NCI-H128 (cell line): ENCODE results near the gene TMEM184B.
"Not testable (repeated sequence)": the region's sequence is repeated elsewhere in the genome, so short reads cannot be mapped to it uniquely, and the experiment has no call there.

Source experiments
- DNase-seq: peaks from one replicate; lab custom pipeline; 2025; ENCODE audit not compliant: unreplicated experiment; lab: John Stamatoyannopoulos, UW

Gene TMEM184B

DNA sequence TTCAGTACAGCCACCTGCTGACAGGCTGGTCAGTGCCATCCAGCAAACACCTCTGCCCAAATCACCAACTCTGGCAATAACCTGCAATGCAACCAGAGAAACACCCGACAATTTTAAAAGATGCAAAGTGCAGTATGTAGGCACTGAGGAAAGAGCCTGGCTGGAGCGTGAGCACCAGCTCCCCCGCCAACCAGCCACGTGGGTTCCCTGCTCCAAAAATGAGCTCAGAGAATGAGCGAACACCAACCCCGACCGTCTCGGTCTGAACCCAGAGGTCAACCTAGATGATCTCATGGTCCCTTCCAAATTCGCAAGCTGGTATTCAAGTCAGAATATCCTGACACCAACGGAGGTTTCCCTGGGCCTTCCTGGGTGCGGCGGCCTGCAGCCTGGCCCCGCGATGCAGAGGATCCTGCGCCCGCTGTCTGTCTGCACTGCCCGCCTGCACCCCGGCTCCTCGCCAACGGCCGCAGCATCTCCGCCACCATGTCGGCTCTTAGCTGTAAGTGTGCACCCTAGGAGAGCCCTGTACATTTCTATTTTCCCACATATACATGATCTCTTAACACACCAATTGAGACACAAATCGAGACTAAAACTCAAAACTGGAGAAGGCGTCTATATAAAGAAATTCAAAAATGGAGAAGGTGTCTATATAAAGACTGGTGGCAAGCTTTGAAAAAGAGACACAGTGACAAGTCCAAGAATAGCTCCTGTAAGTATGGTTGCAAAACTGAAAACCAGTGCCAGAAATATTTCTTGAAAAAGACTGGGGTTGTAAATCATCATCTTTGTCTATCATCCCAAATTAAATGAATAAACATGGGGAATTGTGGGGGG, 22.8 kb downstream of the TMEM184B start:
- DNase-seq = no peak

DNA sequence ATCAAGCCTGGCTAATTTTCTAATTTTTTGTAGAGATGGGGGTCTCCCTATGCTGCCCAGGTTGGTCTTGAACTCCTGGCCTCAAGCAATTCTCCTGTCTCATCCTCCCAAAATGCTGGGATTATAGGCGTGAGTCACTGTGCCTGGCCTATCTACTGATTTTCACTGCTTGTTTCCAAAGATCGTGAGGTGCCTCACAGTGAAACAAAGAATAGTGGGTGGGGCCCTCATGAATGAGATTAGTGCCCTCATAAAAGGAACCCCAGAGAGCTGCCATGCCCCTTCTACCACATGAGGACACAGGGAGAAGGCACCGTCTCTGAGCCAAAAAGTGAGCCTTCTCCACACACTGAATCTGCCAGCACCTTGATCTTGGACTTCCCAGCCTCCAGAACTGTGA, 23.5 kb downstream of the TMEM184B start:
- DNase-seq = no peak

DNA sequence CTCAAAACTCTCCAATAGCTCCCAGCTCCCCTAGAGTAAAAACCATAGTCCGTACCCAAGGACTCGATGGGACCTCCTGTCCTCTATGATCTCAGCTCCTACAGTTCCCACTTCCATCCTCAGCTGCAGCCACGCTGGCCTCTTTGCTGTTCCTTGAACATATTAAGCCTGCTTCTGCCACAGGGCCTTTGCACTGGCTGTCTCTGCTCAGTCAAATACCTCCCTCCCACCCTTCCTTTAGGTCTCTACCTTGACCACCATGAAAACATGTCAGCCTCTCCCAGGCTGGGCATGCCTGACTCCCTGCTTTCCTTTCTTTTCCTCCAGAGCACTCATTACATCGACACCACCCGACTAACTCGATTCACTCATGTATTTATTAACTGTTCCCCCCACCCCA, 24.5 kb downstream of the TMEM184B start:
- DNase-seq = no peak

DNA sequence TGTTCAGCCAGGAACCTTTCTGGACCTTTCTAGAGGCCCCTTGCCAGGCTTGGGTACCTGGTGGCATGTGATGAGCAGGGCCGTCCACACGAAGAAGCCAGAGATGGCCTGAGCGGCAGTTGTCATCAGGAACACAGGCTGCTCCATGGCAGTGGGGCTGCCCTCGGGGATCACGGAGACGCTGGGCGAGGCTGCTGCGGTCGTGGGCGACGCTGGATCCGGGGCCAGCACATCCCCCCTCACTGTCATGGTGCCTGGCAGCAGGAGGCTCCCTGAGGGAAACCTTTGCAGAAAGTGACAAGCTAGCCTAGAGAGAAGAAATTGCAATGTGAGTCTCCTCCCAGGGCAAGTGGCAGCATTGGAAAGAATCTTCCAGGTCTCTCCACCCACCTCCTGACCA, 25.1 kb downstream of the TMEM184B start:
- DNase-seq = no peak

DNA sequence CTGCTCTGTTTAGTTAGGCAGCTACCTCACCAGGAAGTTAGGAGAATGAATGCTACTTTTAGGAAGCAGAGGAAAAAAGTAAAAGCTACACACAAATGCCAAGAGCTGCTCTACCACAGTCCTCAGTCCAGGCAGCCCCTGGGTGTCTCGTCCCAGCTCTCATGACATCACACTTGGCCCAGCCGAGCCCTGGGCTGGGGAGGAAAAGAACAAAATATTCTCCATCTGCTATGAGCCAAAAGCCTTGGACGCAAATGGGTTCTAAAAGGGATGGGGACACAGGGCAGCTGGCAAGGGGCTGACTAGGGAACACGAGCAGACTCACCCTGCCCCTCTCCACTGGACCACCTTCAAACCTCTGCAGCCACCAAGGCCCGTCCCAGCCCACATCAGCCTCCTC, 26.1 kb downstream of the TMEM184B start:
- no peak for DNase-seq

DNA sequence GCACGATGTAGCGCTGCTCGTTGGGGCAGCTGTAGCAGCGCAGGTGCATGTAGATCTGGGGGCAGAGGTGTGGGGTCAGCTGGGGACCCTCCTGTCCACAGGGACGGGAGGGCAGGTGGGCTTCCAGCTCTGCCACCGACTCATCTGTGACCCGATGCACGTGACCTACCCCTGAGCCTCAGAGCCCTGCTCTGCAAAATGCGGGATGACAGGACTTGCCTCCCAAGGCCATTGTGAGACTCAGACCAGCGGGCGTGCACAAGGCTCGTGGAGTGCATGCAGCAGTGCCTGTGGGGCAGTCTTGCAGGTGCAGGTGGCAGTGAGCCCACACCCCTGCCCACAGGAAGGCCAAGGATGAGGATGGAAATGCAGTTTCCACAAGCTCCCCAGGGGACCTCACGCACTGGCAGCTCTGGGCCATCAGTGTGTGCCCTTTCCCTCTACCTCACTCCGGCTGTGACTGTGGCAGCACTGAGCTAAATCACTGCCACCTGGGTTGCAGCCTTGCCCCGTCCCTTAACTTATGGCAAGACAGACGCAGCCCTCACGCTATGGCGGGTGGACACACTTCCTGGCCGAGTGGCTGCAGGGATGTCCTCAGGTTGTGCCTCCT, 26.7 kb downstream of the TMEM184B start:
- no peak for DNase-seq

DNA sequence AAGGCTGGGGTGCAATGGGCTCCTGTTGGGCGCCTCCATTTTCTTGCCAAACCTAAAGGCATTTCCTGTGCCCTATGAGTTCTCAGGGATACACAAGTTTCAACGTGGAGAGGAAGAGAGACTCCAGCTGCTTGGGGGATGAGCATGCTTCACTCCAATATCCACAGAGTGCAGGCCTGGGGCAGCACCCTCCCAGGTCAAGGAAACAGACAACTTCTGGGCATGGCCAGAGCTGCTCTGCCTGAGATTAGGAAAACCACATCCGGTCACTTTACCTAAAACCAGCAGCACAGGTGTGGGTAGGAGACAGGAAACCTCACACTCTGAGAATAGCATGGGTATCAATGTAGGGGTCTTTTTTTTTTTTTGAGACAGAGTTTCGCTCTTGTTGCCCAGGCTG, 28.7 kb downstream of the TMEM184B start:
- no peak for DNase-seq

DNA sequence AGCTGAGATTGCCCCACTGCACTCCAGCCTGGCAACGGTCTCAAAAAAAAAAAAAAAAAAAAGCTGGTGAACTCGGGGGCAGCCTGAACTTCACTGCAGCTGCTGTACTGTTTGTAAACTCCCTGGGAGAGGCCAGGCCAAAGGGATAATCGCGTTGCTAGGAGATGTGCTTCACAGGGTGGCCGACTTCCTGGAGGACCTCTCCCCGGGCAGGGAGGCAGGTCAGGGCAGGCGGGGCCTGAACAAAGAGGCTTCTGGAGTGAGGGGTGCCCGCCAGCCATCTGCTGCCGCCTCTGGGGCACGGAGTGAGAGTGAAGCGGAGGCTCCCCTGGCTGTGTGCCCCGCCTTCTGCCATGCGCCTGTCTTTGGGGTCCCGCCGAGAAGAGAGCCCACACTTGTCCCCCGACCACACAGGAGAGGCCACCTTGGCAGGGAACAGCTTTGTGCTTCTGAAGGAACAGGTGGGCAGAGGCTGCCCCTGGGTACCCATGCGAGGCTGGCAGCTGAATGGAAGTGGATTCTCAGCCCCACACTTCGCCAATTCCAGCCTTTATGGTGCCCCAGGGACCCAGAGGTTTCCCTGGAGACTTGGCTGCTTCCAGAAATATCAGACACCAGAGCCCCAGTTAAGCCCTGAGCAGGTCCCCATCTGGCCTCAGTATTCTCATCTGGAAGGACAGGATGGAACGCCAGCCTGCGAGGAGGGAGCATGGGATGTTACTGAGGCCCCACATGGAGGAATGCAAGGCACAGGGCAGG, 29.6 kb downstream of the TMEM184B start:
- DNase-seq = peak; percentile 63

DNA sequence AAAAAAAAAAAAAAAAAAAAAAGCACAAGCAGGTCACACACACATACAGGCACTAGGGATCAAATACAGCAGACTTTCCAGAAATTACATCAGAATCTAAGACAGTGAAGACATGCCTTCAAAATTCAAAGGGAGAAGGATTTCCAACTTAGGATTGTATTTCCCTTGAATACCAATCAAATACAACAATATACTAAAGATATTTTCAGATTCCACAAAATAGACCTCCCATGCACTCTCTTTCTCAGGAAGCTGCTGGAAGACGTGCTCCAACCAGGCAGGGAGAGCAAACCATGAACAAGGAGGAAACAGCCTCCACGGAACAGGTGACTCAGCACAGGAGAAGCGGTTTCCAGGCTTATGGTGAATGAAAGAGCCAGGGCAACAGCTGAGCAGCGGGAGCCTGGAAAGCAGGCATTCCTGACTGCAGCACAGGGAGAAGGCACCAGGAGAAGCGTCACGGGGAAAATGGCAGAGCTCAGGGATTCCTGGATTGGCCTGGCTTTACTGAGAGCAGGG, 32.0 kb downstream of the TMEM184B start:
- DNase-seq = no peak

DNA sequence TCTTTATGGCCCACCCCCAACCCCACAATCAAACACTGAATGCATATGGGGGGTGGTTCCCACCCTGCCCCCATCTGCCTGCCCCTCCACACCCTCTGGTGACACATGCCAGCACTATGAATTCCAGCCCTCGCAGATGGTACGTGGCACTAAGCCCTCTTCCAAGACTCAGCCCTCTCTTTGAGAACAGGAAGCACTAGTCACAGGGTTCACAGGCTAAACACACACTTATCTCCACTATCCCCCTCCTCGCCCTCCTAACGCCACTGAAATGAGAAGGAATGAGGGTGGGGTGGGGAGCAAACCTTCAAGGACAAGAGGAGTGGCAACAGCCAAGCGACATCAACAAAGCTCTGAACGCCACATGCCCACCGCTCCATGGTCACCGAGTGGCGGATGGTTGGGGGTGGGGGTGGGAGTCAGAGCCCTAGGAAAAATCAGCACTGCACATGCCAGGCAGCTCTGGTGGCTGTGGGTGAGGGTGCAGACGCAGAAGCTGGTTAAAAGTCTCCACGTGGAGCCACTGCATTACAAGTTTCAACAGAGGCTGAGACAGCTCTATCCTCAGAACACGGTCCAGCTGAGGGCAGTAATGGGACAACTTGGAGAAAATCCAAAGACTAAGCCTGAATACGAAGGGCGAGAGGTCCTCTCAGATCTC, 33.6 kb downstream of the TMEM184B start:
- no peak for DNase-seq

DNA sequence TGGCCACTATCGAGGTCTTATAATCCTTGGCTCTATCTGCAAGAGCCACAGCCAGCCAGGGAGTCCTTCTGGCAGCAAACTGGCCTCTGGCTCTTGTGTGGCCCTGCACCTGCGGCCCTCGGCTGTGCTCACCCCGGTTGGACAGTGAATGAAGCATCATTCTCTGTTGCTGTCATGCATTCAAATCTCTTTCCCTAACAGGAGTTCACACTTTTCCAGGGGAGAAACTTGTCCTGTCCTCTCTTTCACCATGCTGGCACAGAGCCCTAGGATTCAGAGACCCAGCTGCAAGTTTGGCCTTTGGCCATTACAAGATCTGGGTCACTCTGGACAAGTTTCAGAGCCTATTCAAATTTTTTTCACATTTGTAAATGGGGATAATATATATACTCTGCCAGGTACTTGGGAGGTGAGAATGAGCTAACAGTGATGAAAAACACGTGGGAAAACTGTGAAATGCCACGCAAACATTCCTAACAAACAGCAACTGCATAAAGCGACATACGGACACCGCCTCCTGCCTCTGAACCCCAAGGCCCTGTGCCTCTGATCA, 34.2 kb downstream of the TMEM184B start:
- no peak for DNase-seq

DNA sequence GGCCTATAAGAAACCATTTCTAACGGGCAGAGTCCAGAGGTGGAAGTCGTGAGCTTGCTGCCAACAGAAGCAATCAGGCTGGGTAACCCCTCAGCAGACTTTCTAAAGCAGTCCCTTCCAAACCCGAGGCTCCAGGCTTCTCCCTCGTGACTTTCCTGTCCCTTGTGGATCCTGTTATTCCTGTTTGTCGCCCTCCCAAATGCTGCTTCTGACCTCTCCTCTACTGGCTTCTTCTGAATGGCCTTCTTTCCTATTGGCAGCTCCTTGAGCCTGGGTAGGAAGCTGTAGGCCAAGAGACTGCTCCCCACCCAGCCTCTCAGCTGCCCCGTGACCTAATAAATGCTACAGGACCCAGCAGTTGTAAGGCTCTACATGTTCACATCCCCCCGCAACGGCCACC, 36.0 kb downstream of the TMEM184B start:
- no peak for DNase-seq

DNA sequence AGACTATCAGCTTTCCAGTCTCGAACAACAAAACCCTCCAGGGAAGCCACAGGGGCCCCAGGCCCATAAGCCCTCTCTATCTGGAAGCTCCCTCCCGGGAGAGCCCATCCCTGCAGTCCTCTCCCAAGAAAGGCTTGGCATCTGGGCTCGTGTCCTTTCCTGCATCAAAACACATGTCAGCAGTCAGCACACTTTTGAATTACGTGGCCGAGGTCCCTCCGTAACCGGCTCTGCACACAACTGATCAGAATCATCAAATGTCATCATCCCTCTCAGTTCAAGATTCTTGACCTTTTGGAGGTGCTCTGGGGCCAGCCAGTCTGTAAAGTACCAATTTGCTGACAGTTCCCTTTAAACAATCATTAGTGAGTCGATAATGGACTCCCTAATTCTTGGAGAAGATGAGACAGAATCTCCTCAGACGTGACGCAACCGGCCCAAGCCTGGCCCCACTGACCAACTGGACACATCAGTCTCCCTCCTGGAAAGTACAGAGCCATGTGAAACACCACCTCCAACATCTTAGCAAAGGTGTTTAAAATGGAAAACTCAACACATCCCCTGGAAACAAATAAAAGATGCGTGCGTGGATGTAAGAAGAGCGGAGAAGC, 37.5 kb downstream of the TMEM184B start:
- no peak for DNase-seq

DNA sequence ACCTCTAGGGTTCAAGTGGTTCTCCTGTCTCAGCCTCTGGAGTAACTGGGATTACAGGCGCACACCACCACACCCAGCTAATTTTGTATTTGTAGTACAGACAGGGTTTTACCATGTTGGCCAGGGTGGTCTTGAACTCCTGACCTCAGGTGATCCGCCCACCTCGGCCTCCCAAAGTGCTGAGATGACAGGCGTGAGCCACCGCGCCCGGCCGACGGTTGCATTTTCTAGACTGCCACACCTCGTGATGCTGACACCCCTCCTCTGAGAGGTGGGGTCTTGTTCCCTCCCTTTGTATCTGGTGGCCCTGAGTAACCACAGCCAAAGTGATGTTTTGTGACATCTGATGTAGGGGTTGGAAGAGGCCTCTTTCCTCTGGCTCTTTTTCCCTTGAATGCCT, 39.0 kb downstream of the TMEM184B start:
- DNase-seq = not testable (repeated sequence)

DNA sequence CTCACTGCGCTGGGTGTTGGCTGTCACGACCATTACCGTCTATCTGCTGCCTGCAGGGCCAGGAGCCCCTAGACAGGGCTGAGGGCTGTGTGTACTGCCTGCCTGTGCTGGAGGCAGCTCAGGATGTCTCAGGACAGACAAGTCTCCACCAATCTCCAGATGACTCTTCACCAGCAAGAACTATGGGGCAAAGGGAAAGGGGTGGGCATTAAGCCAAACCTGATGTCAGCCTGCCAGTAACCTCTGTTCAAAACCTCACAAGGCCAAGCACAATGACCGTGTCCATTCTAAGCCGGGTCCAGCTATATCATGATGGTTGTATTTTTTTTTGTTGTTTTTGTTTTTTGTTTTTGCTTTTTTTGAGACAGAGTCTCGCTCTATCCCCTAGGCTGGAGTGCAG, 39.4 kb downstream of the TMEM184B start:
- no peak for DNase-seq

DNA sequence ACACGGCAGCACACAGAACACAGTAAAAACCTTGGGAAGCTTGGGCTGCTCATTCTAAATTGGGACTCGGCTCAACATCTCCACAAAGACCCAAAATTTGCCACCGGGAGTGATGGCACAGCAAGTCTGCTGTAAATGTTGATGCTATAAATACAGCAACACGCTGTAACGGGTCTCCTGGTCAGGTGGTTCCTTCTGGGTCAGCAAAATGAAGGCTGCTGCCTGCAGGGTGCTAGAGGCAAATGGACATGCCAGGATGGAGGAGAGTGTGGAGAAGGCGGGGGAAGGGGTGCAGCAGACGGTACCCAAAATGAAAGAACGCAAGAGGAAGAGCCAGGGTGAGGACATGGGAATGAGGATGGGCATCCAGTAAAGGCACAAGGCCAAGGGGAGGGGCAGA, 40.6 kb downstream of the TMEM184B start:
- no peak for DNase-seq

DNA sequence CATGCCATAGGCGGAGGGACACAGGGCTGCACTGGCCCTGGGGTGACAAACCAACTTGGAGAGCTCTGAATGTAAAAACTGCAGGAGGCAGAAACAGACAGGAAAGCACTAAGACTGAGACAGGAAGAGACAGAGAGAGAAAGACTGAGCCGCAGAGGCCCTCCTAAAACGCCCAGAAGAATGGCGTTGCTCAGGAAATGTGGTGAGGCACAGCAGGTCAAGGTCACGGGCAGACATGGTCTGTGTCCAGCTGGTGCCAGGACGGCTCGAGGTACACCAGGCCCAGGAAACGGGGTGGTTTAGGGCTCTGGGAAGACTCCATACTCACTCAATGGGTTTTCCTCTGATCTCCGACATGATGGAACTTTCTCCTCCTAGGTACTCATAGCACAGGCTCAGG, 41.9 kb downstream of the TMEM184B start:
- DNase-seq = no peak

DNA sequence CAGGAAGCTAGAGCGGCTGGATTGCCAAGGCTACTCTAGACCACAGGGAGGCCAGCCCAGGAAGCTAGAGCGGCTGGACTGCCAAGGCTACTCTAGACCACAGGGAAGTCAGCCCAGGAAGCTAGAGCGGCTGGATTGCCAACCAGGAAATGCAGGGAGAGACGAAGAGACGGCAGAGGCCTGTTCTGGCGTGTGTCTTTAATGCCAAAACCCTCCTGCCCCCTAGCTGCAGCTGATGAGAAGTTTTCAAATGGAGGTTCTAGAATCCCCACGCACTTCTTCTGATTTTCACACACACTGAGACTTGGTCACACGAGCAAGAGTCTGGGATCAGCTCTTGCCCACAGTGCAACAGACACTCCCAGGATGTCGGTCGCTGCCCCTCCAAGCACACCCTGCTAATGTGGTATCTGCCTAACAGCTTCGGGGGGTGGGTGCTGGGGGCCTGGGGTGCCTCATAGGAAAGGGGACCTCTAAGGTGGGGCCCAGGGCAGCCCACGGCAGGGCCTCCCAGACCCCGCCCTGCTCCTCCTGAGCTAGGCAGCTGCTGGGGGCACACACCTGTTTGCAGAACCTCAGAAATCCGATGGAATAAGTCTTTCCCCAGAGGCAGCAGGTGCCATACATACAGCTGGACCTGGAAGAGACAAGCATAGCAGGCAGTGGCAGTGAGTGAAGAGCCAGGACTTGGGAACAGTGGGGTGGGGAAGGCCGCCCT, 42.5 kb downstream of the TMEM184B start:
- DNase-seq = no peak

DNA sequence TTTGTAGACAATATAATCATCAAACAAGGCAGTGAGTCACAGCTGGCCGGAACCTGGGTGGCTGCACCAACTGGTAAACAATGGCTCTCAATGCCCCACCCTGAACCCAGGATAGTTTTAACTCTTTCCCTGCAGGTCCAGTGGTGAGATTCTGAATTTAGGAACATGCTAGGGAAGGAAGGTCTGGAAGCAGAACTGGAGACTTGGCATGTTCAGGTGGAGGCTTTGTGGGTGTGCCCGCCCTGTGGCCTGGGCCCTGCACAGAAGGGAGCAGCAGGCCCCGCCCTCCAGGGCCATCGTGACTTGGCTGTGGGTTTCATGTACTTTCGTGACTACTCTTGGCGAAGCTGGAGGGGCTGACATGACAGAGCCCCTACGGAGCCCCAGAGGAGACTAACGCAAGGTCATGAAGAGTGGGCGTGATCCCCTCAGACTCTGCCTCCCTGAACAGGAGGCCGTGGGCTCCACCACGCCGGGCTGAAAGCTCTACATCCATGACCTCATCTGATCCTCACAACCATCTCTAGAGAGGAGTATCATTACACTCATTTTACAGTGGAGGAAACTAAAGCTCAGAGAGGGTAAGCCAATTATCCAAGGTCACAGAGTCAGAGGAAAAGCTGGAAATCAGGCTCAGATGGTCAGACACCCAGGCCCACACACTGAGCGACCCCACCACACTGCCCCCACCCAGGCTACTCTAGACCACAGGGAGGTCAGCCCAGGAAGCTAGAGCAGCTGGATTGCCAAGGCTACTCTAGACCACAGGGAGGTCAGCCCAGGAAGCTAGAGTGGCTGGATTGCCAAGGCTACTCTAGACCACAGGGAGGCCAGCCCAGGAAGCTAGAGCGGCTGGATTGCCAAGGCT, 43.7 kb downstream of the TMEM184B start:
- no peak for DNase-seq
